ENCODE data around the gene NPAS4. TPM values are rescaled to one million over a fixed set of nuclear protein-coding genes. Genes with fewer than 3 reads are reported as not detected.

The NPAS4 gene
- total and polyA plus RNA-seq, 9 of the 15 experiments (the other 6 are each of a cell fraction or from before 2014, with no cell fraction given) = not detected

DNA sequence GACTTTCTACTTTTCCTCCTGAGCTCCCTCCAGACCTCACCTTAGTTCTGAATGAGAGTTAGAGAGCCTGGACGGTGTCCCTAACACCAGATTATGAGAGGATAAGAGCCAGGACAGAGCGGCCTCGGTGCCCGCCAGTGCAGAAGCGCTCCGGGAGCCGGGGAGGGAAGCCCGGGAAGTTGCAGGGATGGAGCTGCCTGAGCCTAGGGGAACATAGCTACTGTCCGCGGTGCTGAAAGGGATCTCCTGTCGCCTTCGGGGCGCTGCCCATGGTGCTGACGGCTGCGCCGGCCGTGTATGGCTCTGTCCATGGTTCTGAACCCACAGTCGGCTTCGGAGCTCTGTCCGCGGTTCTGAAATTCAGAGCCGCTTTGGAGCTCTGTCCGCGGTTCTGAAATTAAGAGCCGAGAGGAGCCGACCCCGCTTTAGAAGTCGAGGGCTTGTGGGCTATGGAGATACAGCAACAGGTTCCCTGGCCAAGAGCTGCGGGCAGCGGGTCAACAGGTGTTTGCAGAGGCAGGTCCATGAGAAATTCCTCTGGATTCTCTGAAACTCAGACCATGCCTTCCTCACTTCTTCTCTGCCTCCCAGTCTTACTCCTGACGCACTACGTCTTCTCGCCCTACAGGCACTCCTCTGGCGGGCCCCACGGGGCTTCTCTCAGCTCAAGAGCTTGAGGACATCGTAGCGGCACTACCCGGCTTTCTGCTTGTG, 814 bp downstream of the NPAS4 start (continued):
- TF ChIP-seq HDAC2 (IDR thresholded peaks at IDR 0.05) (peak; percentile 100), RFX5 (IDR thresholded peaks at IDR 0.05; ENCODE audit: low read depth, low read length) (peak; percentile 77), EHMT2 (IDR thresholded peaks at IDR 0.05) (peak; percentile 100), ZKSCAN8 (CRISPR knock-in tag; IDR thresholded peaks at IDR 0.05) (peak; percentile 96), ZKSCAN1 (IDR thresholded peaks at IDR 0.05; ENCODE audit: low read depth, low read length) (peak; percentile 75), ZNF24 (IDR thresholded peaks at IDR 0.05) (peak; percentile 99), REST (IDR thresholded peaks at IDR 0.05; ENCODE audit: borderline replicate concordance) (peak; percentile 100), REST (CRISPR knock-in tag; IDR thresholded peaks at IDR 0.05; ENCODE audit: low read depth) (peak; percentile 100), MIER1 (IDR thresholded peaks at IDR 0.05; ENCODE audit: low read depth) (peak; percentile 100), MEF2A (IDR thresholded peaks at IDR 0.05; ENCODE audit: control insufficient read depth, low read depth, low read length) (peak; percentile 64), ESRRA (IDR thresholded peaks at IDR 0.05; ENCODE audit: borderline replicate concordance, low read depth) (no peak), ZNF76 (CRISPR knock-in tag; IDR thresholded peaks at IDR 0.05; ENCODE audit: borderline replicate concordance) (peak; percentile 96)
- TF ChIP-seq, protein P1, sequence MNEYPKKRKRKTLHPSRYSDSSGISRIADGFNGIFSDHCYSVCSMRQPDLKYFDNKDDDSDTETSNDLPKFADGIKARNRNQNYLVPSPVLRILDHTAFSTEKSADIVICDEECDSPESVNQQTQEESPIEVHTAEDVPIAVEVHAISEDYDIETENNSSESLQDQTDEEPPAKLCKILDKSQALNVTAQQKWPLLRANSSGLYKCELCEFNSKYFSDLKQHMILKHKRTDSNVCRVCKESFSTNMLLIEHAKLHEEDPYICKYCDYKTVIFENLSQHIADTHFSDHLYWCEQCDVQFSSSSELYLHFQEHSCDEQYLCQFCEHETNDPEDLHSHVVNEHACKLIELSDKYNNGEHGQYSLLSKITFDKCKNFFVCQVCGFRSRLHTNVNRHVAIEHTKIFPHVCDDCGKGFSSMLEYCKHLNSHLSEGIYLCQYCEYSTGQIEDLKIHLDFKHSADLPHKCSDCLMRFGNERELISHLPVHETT (CRISPR knock-in tag; conservative IDR thresholded peaks at IDR 0.05 in 1 of 2, IDR thresholded peaks at IDR 0.05 in 1 of 2) = peak; percentile 99 to 100
- TF ChIP-seq, protein P2, sequence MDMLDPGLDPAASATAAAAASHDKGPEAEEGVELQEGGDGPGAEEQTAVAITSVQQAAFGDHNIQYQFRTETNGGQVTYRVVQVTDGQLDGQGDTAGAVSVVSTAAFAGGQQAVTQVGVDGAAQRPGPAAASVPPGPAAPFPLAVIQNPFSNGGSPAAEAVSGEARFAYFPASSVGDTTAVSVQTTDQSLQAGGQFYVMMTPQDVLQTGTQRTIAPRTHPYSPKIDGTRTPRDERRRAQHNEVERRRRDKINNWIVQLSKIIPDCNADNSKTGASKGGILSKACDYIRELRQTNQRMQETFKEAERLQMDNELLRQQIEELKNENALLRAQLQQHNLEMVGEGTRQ (CRISPR knock-in tag; IDR thresholded peaks at IDR 0.05) = peak; percentile 95
- TF ChIP-seq, protein P3, sequence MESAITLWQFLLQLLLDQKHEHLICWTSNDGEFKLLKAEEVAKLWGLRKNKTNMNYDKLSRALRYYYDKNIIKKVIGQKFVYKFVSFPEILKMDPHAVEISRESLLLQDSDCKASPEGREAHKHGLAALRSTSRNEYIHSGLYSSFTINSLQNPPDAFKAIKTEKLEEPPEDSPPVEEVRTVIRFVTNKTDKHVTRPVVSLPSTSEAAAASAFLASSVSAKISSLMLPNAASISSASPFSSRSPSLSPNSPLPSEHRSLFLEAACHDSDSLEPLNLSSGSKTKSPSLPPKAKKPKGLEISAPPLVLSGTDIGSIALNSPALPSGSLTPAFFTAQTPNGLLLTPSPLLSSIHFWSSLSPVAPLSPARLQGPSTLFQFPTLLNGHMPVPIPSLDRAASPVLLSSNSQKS (CRISPR knock-in tag; IDR thresholded peaks at IDR 0.05) = peak; percentile 85
